HepG2 (cell line): ENCODE results near the gene HDAC3. TPM values are rescaled to one million over a fixed set of nuclear protein-coding genes. Genes with fewer than 3 reads are reported as not detected.

Source experiments
- ARID2 ChIP-seq: sonication (generic); formaldehyde crosslinking; IDR thresholded peaks from 2 replicates; pipeline ENCODE4 v1.8.1; 2022; ENCODE audit warnings: mild to moderate bottlenecking, missing genetic modification reagents, borderline replicate concordance
- BCLAF1 ChIP-seq: fragments of 450-650 bp; IDR thresholded peaks from 2 replicates; pipeline ENCODE4 v1.6.1; 2017; ENCODE audit warnings: mild to moderate bottlenecking
- CEBPB ChIP-seq: IDR thresholded peaks from 2 replicates; pipeline ENCODE4 v1.6.1; 2011; ENCODE audit warnings: low read depth, low read length, improper control_type of control experiment, borderline replicate concordance
- CEBPZ ChIP-seq: IDR thresholded peaks from 2 replicates; pipeline ENCODE4 v1.6.1; 2012; ENCODE audit warnings: low read length, improper control_type of control experiment
- CREB1 ChIP-seq, 2 experiments: fragments of 450-650 bp in 1 of 2; IDR thresholded peaks; 2 replicates each; pipeline ENCODE4 v1.6.1; 2016 to 2017; ENCODE audit warnings: control low read depth in 1 of 2, mild to moderate bottlenecking in 1 of 2, missing compliant biosample characterization in 1 of 2, missing genetic modification characterization in 1 of 2
- EHMT2 ChIP-seq: fragments of 200-600 bp; sonication (generic); IDR thresholded peaks from 2 replicates; pipeline ENCODE4 v1.7.0; 2017; ENCODE audit warnings: antibody characterized with exemption, low read depth, low read length, borderline replicate concordance
- FOSL1 ChIP-seq: sonication (generic); formaldehyde crosslinking; IDR thresholded peaks from 2 replicates; pipeline ENCODE4 v1.9.0; 2021; ENCODE audit warnings: missing genetic modification reagents, borderline replicate concordance
- FOXC1 ChIP-seq: sonication (generic); formaldehyde crosslinking; IDR thresholded peaks from 2 replicates; pipeline ENCODE4 v1.8.0; 2022; ENCODE audit warnings: mild to moderate bottlenecking, missing genetic modification reagents, borderline replicate concordance
- GFI1 ChIP-seq: sonication (generic); formaldehyde crosslinking; IDR thresholded peaks from 2 replicates; pipeline ENCODE4 v1.5.0; 2020; ENCODE audit warnings: missing genetic modification reagents, mild to moderate bottlenecking, borderline replicate concordance
- KDM1A ChIP-seq: IDR thresholded peaks from 2 replicates; pipeline ENCODE4 v1.6.1; 2016; ENCODE audit warnings: missing compliant biosample characterization
- MTA3 ChIP-seq: sonication (generic); formaldehyde crosslinking; IDR thresholded peaks from 2 replicates; pipeline ENCODE4 v1.4.0; 2020; ENCODE audit warnings: missing genetic modification reagents
- NAIF1 ChIP-seq: sonication (generic); formaldehyde crosslinking; IDR thresholded peaks from 2 replicates; pipeline ENCODE4 v1.5.0; 2020; ENCODE audit warnings: mild to moderate bottlenecking, missing genetic modification reagents, borderline replicate concordance
- REPIN1 ChIP-seq: sonication (generic); formaldehyde crosslinking; IDR thresholded peaks from 2 replicates; pipeline ENCODE4 v1.8.0; 2022; ENCODE audit warnings: missing genetic modification reagents, low read depth, mild to moderate bottlenecking, borderline replicate concordance
- RFX3 ChIP-seq: IDR thresholded peaks from 2 replicates; pipeline ENCODE4 v1.6.1; 2016; ENCODE audit warnings: missing biosample characterization, missing genetic modification reagents
- TBX2 ChIP-seq: sonication (generic); formaldehyde crosslinking; IDR thresholded peaks from 2 replicates; pipeline ENCODE4 v1.5.0; 2020; ENCODE audit warnings: missing genetic modification reagents, mild to moderate bottlenecking, borderline replicate concordance
- ZNF20 ChIP-seq: sonication (generic); formaldehyde crosslinking; IDR thresholded peaks from 2 replicates; pipeline ENCODE4 v1.4.0; 2020; ENCODE audit warnings: mild to moderate bottlenecking, moderate library complexity, missing genetic modification reagents
- ZNF235 ChIP-seq: sonication (generic); formaldehyde crosslinking; IDR thresholded peaks from 2 replicates; pipeline ENCODE4 v1.8.1; 2023; ENCODE audit warnings: mild to moderate bottlenecking, missing genetic modification reagents, borderline replicate concordance
- ZNF362 ChIP-seq: sonication (generic); formaldehyde crosslinking; IDR thresholded peaks from 2 replicates; pipeline ENCODE4 v1.4.0; 2020; ENCODE audit warnings: missing genetic modification reagents, mild to moderate bottlenecking, borderline replicate concordance
- ZNF749 ChIP-seq: sonication (generic); formaldehyde crosslinking; IDR thresholded peaks from 2 replicates; pipeline ENCODE4 v1.8.0; 2022; ENCODE audit warnings: mild to moderate bottlenecking, missing genetic modification reagents, moderate library complexity, borderline replicate concordance
- ZNF761 ChIP-seq: sonication (generic); formaldehyde crosslinking; conservative IDR thresholded peaks from 2 replicates; pipeline ENCODE4 v1.4.0; 2020; ENCODE audit warnings: mild to moderate bottlenecking, missing genetic modification reagents
- ZSCAN21 ChIP-seq: sonication (generic); formaldehyde crosslinking; IDR thresholded peaks from 2 replicates; pipeline ENCODE4 v1.8.0; 2022; ENCODE audit warnings: mild to moderate bottlenecking, missing genetic modification reagents, moderate library complexity, borderline replicate concordance
- polyA plus RNA-seq, 8 experiments: library from polyadenylated mRNA; depleted of rRNA in 3 of 8; stranded (reverse) in 7 of 8; unstranded in 1 of 8; fragments of >200 nt; fragmentation: Illumina TruSeq in 4 of 8; extraction: Trizol in 4 of 8; gene quantifications; 2 replicates each; pipeline versions ENCODE4 v1.2.1 to v1.2.3, GENCODE V29; 2011 to 2016; ENCODE audit warnings: low read depth in 4 of 8, missing spikeins in 1 of 8, mixed read lengths in 1 of 8; ENCODE audit not compliant: insufficient read depth in 1 of 8
- total RNA-seq, 5 experiments: library from RNA; depleted of rRNA; stranded (reverse); fragments of >200 nt; fragmentation: Illumina TruSeq; extraction: Trizol; gene quantifications; 2 replicates each; pipeline ENCODE4 v1.2.3, GENCODE V29; 2016; ENCODE audit warnings: low read depth in 1 of 5

Gene HDAC3
- total and polyA plus RNA-seq, 2 of the 13 experiments (the other 11 are each of a cell fraction or from before 2014, with no cell fraction given): 84.0 to 94.1 TPM

GRCh38 chr5:141603923-141604717, 32.5 kb downstream of the HDAC3 start (continued):
- no peak for TF ChIP-seq FOXC1 (CRISPR knock-in tag)
- TF ChIP-seq CEBPZ: no peak
- no peak for TF ChIP-seq ZSCAN21 (CRISPR knock-in tag)
- peak; percentile 21; the same call in 1 of the 2 replicates for TF ChIP-seq CEBPB
- no peak for TF ChIP-seq ZNF20 (CRISPR knock-in tag)
- no peak for TF ChIP-seq ZNF761 (CRISPR knock-in tag)
- TF ChIP-seq BCLAF1: no peak
- no peak for TF ChIP-seq ZNF362
- no peak for TF ChIP-seq ZNF235 (CRISPR knock-in tag)
- no peak for TF ChIP-seq KDM1A
- TF ChIP-seq FOSL1 (CRISPR knock-in tag): no peak
- TF ChIP-seq MTA3 (CRISPR knock-in tag): no peak
- TF ChIP-seq ZNF749 (CRISPR knock-in tag): no peak
- TF ChIP-seq REPIN1 (CRISPR knock-in tag): no peak
- TF ChIP-seq EHMT2: no peak
- no peak for TF ChIP-seq NAIF1
- no peak for TF ChIP-seq CREB1 (IDR thresholded peaks at IDR 0.05)
- no peak for TF ChIP-seq CREB1 (CRISPR knock-in tag; IDR thresholded peaks at IDR 0.05)
- TF ChIP-seq GFI1 (CRISPR knock-in tag): no peak
- no peak for TF ChIP-seq TBX2
- 0 out of 2 replicates have a peak, but pooled peaks have one; percentile 42 for TF ChIP-seq RFX3 (CRISPR knock-in tag)
- TF ChIP-seq ARID2 (CRISPR knock-in tag): no peak
